Neural cell (in vitro differentiated cells): ENCODE measurements around the gene MSLN. TPM values are rescaled to one million over a fixed set of nuclear protein-coding genes. Genes with fewer than 3 reads are reported as not detected.

ENCODE experiments used
- H2AFZ ChIP-seq: fragments of 200-600, 300-800 bp; sonication (generic), shearing (Covaris generic); 2 replicates; pipeline ENCODE4 v1.6.0; 2014; ENCODE audit warnings: low read depth, mild to moderate bottlenecking, antibody characterized with exemption, low read length, moderate library complexity
- H3F3A ChIP-seq: fragments of 200-600 bp; shearing (Covaris generic); 2 replicates; pipeline ENCODE4 v1.6.1; 2016; ENCODE audit warnings: mild to moderate bottlenecking, moderate library complexity, mixed read lengths, antibody characterized with exemption, low read length; ENCODE audit not compliant: insufficient read depth, poor library complexity, severe bottlenecking
- H3K27ac ChIP-seq: fragments of 200-600, 300-800 bp; sonication (generic), shearing (Covaris generic); 2 replicates; pipeline ENCODE4 v1.5.1; 2014; ENCODE audit warnings: mild to moderate bottlenecking, low read length, moderate library complexity
- H3K27me3 ChIP-seq: fragments of 300-800, 200-600 bp; sonication (generic), shearing (Covaris generic); 2 replicates; pipeline ENCODE4 v1.6.0; 2014; ENCODE audit warnings: mild to moderate bottlenecking, low read depth, low read length, moderate library complexity; ENCODE audit not compliant: insufficient read depth
- H3K36me3 ChIP-seq: fragments of 300-800, 200-600 bp; sonication (generic), shearing (Covaris generic); 2 replicates; pipeline ENCODE4 v1.5.1; 2014; ENCODE audit warnings: mild to moderate bottlenecking, antibody characterized with exemption, low read length, moderate library complexity; ENCODE audit not compliant: insufficient read depth
- H3K4me2 ChIP-seq: fragments of 300-800, 200-600 bp; sonication (generic), shearing (Covaris generic); 2 replicates; pipeline ENCODE4 v1.6.0; 2014; ENCODE audit warnings: mild to moderate bottlenecking, low read length
- H3K4me3 ChIP-seq: fragments of 300-800, 200-600 bp; sonication (generic), shearing (Covaris generic); 2 replicates; pipeline ENCODE4 v1.5.1; 2014; ENCODE audit warnings: mild to moderate bottlenecking, low read length, moderate library complexity
- H3K79me2 ChIP-seq: fragments of 200-600 bp; shearing (Covaris generic); replicated peaks from 2 replicates; pipeline ENCODE4 v1.6.0; 2014; ENCODE audit warnings: mild to moderate bottlenecking, low read length, moderate library complexity; ENCODE audit not compliant: insufficient read depth
- H3K9ac ChIP-seq: fragments of 300-800, 200-600 bp; sonication (generic), shearing (Covaris generic); 2 replicates; pipeline ENCODE4 v1.6.1; 2016; ENCODE audit warnings: mild to moderate bottlenecking, low read length, mixed read lengths
- H3K9me2 ChIP-seq: fragments of 200-600 bp; shearing (Covaris generic); 2 replicates; pipeline ENCODE4 v1.6.1; 2016; ENCODE audit warnings: mild to moderate bottlenecking, low read length, mixed read lengths; ENCODE audit not compliant: insufficient read depth
- H3K9me3 ChIP-seq: fragments of 200-600, 300-800 bp; sonication (generic), shearing (Covaris generic); 2 replicates; pipeline ENCODE4 v1.6.1; 2016; ENCODE audit warnings: mild to moderate bottlenecking, mixed run types, low read length, moderate library complexity, mixed read lengths
- H4K20me1 ChIP-seq: fragments of 200-600 bp; shearing (Covaris generic); 2 replicates; pipeline ENCODE4 v1.6.1; 2016; ENCODE audit warnings: mild to moderate bottlenecking, mixed run types; ENCODE audit not compliant: insufficient read depth
- EP300 ChIP-seq: fragments of 450-650 bp; conservative IDR thresholded peaks from 2 replicates; pipeline ENCODE4 v1.6.1; 2014; ENCODE audit warnings: antibody characterized with exemption, mild to moderate bottlenecking, moderate library complexity; ENCODE audit not compliant: poor library complexity, severe bottlenecking
- EZH2 ChIP-seq: fragments of 200-600, 300-800 bp; shearing (Covaris generic), sonication (generic); IDR thresholded peaks from 2 replicates; pipeline ENCODE4 v1.6.1; 2014; ENCODE audit warnings: antibody characterized with exemption, low read length, borderline replicate concordance, mild to moderate bottlenecking; ENCODE audit not compliant: insufficient read depth, poor library complexity, severe bottlenecking
- MXI1 ChIP-seq: fragments of 450-650 bp; conservative IDR thresholded peaks from 2 replicates; pipeline ENCODE4 v1.6.1; 2014; ENCODE audit warnings: antibody characterized with exemption, mild to moderate bottlenecking; ENCODE audit not compliant: poor library complexity, severe bottlenecking
- POLR2AphosphoS5 ChIP-seq: IDR thresholded peaks from 2 replicates; pipeline ENCODE4 v1.6.1; 2012
- RAD21 ChIP-seq: fragments of 450-650 bp; conservative IDR thresholded peaks from 2 replicates; pipeline ENCODE4 v1.6.1; 2014; ENCODE audit warnings: antibody characterized with exemption, mild to moderate bottlenecking, moderate library complexity
- SMC3 ChIP-seq: fragments of 450-650 bp; conservative IDR thresholded peaks from 2 replicates; pipeline ENCODE4 v1.6.1; 2014; ENCODE audit warnings: antibody characterized with exemption, mild to moderate bottlenecking, moderate library complexity; ENCODE audit not compliant: poor library complexity
- TAF1 ChIP-seq: IDR thresholded peaks from 2 replicates; pipeline ENCODE4 v1.6.1; 2012; ENCODE audit warnings: low read depth
- polyA plus RNA-seq: library from polyadenylated mRNA; depleted of rRNA; stranded (reverse); fragments of >200 nt; gene quantifications from 2 replicates; pipeline ENCODE4 v1.2.3, GENCODE V29; 2014
- TF ChIP-seq, protein P1 (sequence below): fragments of 450-650 bp; IDR thresholded peaks from 2 replicates; pipeline ENCODE4 v1.5.1; 2014; ENCODE audit warnings: antibody characterized with exemption, mild to moderate bottlenecking, moderate library complexity; ENCODE audit not compliant: poor library complexity, severe bottlenecking
- TF ChIP-seq, protein P2 (sequence below): IDR thresholded peaks from 2 replicates; pipeline ENCODE4 v1.6.1; 2012; ENCODE audit warnings: borderline replicate concordance

MSLN gene
- polyA plus RNA-seq, 1 donor from 2014 or later, result 0.63 TPM

DNA sequence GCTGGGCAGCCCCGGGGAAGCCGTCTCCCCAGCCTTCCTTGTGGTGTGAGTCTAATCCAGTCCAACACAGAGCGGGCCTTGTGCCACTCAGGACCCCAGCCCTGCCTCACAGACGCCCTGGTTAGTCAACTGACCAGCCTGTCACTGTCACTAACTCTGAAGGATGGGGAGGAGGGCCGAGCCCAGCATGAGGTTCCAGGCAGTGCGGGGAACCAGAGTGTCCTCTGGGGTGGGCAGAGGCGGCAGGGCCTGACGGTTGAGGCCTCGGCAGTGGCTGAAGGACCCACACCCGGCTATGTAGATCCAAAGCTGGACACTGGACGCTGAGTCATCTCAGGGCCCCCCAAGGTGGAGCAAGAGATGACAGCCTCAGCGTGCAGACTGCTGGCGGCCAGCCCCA lies 19.0 kb downstream of the MSLN start:
- no peaks in the 10 kb centered on the region for H4K20me1 ChIP-seq

DNA sequence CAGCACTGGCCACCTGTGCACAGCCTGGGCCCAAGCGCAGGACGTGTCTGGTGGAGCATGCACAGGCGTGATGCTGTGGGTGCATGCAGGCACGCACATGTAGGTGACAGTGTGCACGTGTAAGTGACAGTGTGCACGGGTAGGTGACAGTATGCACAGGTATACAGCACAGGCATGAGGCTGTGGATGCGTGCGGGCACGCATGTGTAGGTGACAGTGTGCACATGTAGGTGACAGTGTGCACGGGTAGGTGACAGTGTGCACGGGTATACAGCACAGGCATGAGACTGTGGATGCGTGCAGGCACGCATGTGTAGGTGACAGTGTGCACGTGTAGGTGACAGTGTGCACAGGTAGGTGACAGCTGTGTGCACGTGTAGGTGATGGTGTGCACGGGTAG lies 19.8 kb downstream of the MSLN start:
- Histone ChIP-seq H3K36me3 (no peaks in the 10 kb centered on the region), H2AFZ (no peak overlapping the region), H3K4me3 (no peak overlapping the region), H3K9me2 (no peaks in the 10 kb centered on the region), H3K9ac (no peak overlapping the region), H3K4me2 (no peak overlapping the region), H4K20me1 (no peaks in the 10 kb centered on the region), H3K27me3 (no peaks in the 10 kb centered on the region), H3K9me3 (no peaks in the 10 kb centered on the region), H3F3A (no peaks in the 10 kb centered on the region), H3K79me2 (no peaks in the 10 kb centered on the region), H3K27ac (no peak overlapping the region)
- TF ChIP-seq MXI1 (no peak), SMC3 (no peak), TAF1 (no peak), RAD21 (no peak), POLR2AphosphoS5 (no peak), EP300 (no peak)
- TF ChIP-seq, protein P1, sequence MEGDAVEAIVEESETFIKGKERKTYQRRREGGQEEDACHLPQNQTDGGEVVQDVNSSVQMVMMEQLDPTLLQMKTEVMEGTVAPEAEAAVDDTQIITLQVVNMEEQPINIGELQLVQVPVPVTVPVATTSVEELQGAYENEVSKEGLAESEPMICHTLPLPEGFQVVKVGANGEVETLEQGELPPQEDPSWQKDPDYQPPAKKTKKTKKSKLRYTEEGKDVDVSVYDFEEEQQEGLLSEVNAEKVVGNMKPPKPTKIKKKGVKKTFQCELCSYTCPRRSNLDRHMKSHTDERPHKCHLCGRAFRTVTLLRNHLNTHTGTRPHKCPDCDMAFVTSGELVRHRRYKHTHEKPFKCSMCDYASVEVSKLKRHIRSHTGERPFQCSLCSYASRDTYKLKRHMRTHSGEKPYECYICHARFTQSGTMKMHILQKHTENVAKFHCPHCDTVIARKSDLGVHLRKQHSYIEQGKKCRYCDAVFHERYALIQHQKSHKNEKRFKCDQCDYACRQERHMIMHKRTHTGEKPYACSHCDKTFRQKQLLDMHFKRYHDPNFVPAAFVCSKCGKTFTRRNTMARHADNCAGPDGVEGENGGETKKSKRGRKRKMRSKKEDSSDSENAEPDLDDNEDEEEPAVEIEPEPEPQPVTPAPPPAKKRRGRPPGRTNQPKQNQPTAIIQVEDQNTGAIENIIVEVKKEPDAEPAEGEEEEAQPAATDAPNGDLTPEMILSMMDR, result no peak

More for the DNA sequence above, 19.0 kb downstream of the MSLN start:
- Histone ChIP-seq H3K9me3 (no peaks in the 10 kb centered on the region), H3K27ac (no peak overlapping the region), H3F3A (no peaks in the 10 kb centered on the region), H3K36me3 (no peaks in the 10 kb centered on the region), H3K4me3 (no peak overlapping the region), H2AFZ (no peak overlapping the region), H3K9me2 (no peaks in the 10 kb centered on the region), H3K79me2 (no peaks in the 10 kb centered on the region), H3K27me3 (no peaks in the 10 kb centered on the region), H3K9ac (no peak overlapping the region), H3K4me2 (no peak overlapping the region)
- TF ChIP-seq POLR2AphosphoS5, result no peak
- TF ChIP-seq RAD21, result no peak
- no peak for TF ChIP-seq EZH2
- TF ChIP-seq, protein P1, result no peak
- no peak for TF ChIP-seq MXI1
- TF ChIP-seq EP300, result no peak
- no peak for TF ChIP-seq TAF1
- TF ChIP-seq, protein P2, sequence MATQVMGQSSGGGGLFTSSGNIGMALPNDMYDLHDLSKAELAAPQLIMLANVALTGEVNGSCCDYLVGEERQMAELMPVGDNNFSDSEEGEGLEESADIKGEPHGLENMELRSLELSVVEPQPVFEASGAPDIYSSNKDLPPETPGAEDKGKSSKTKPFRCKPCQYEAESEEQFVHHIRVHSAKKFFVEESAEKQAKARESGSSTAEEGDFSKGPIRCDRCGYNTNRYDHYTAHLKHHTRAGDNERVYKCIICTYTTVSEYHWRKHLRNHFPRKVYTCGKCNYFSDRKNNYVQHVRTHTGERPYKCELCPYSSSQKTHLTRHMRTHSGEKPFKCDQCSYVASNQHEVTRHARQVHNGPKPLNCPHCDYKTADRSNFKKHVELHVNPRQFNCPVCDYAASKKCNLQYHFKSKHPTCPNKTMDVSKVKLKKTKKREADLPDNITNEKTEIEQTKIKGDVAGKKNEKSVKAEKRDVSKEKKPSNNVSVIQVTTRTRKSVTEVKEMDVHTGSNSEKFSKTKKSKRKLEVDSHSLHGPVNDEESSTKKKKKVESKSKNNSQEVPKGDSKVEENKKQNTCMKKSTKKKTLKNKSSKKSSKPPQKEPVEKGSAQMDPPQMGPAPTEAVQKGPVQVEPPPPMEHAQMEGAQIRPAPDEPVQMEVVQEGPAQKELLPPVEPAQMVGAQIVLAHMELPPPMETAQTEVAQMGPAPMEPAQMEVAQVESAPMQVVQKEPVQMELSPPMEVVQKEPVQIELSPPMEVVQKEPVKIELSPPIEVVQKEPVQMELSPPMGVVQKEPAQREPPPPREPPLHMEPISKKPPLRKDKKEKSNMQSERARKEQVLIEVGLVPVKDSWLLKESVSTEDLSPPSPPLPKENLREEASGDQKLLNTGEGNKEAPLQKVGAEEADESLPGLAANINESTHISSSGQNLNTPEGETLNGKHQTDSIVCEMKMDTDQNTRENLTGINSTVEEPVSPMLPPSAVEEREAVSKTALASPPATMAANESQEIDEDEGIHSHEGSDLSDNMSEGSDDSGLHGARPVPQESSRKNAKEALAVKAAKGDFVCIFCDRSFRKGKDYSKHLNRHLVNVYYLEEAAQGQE, result no peak
